BJ (cell line): ENCODE data around the gene HERC3. TPM values are rescaled to one million over a fixed set of nuclear protein-coding genes. Genes with fewer than 3 reads are reported as not detected.

ENCODE experiments used
- CTCF ChIA-PET: fragments of 350-600 bp; formaldehyde crosslinking; extraction: SDS; loops from one replicate; lab custom pipeline; 2021; ENCODE audit warnings: antibody characterized with exemption, inconsistent platforms; lab: Yijun Ruan, JAX
- POLR2A ChIA-PET: fragments of 300-600 bp; sonication (Branson Sonifier 250); formaldehyde crosslinking; extraction: SDS; loops from one replicate; lab custom pipeline; 2021; ENCODE audit warnings: antibody characterized with exemption; lab: Charles Lee
- DNase-seq: peaks from one replicate; pipeline ENCODE4 v3.0.0-alpha.2; 2011; ENCODE audit warnings: low read depth
- H3K27me3 ChIP-seq: 2 replicates; pipeline ENCODE4 v1.6.0; 2011; ENCODE audit warnings: low read length; ENCODE audit not compliant: control insufficient read depth, insufficient read depth
- H3K36me3 ChIP-seq: 2 replicates; pipeline ENCODE4 v1.5.1; 2011; ENCODE audit warnings: low read length; ENCODE audit not compliant: control insufficient read depth, insufficient read depth
- H3K4me3 ChIP-seq: 2 replicates; pipeline ENCODE4 v1.5.1; 2011; ENCODE audit warnings: low read depth, mild to moderate bottlenecking, control low read depth, low read length
- polyA plus RNA-seq: library from polyadenylated mRNA; depleted of rRNA; stranded (reverse); fragments of >200 nt; gene quantifications from 2 replicates; pipeline ENCODE4 v1.2.3, GENCODE V29; 2011
- TF ChIP-seq, protein P1 (sequence below): IDR thresholded peaks from 2 replicates; pipeline ENCODE4 v1.5.1; 2011; ENCODE audit warnings: low read depth, mild to moderate bottlenecking, control low read depth, inconsistent platforms, low read length, moderate library complexity; ENCODE audit not compliant: insufficient read depth

HERC3 gene
- polyA plus RNA-seq, 1 experiment = 13.0 TPM

GRCh38 chr4:88599298-88599697, 7.0 kb downstream of the HERC3 start:
- CTCF ChIA-PET = interaction anchor here (1.4 to 1.5 kb wide), 2 partner anchors 47 to 68 kb away, joined by 4 read pairs; no protein-coding TSS in a partner anchor
- TF ChIP-seq, protein P1, sequence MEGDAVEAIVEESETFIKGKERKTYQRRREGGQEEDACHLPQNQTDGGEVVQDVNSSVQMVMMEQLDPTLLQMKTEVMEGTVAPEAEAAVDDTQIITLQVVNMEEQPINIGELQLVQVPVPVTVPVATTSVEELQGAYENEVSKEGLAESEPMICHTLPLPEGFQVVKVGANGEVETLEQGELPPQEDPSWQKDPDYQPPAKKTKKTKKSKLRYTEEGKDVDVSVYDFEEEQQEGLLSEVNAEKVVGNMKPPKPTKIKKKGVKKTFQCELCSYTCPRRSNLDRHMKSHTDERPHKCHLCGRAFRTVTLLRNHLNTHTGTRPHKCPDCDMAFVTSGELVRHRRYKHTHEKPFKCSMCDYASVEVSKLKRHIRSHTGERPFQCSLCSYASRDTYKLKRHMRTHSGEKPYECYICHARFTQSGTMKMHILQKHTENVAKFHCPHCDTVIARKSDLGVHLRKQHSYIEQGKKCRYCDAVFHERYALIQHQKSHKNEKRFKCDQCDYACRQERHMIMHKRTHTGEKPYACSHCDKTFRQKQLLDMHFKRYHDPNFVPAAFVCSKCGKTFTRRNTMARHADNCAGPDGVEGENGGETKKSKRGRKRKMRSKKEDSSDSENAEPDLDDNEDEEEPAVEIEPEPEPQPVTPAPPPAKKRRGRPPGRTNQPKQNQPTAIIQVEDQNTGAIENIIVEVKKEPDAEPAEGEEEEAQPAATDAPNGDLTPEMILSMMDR = no peak
- peaks cover 2% of the 10 kb centered on the region; the same call in 1 of the 2 replicates for H3K36me3 ChIP-seq
- no peaks in the 10 kb centered on the region; the same call in 1 of the 2 replicates for H3K27me3 ChIP-seq
- POLR2A ChIA-PET = no interaction called here
- no peak for DNase-seq
- H3K4me3 ChIP-seq = no peak overlapping the region

- no peaks in the 10 kb centered on the region; the same call in 1 of the 2 replicates for H3K27me3 ChIP-seq
- CTCF ChIA-PET = interaction anchor here (1.4 to 1.5 kb wide), 2 partner anchors 10 to 68 kb away, joined by 4 read pairs; no protein-coding TSS in a partner anchor
- no peak for DNase-seq
- H3K36me3 ChIP-seq = peaks cover 2% of the 10 kb centered on the region; the same call in 1 of the 2 replicates
- TF ChIP-seq, protein P1 = no peak
- no peak overlapping the region for H3K4me3 ChIP-seq
- POLR2A ChIA-PET = no interaction called here
Measured at GRCh38 chr4:88599714-88600113, 7.4 kb downstream of the HERC3 start.

DNA sequence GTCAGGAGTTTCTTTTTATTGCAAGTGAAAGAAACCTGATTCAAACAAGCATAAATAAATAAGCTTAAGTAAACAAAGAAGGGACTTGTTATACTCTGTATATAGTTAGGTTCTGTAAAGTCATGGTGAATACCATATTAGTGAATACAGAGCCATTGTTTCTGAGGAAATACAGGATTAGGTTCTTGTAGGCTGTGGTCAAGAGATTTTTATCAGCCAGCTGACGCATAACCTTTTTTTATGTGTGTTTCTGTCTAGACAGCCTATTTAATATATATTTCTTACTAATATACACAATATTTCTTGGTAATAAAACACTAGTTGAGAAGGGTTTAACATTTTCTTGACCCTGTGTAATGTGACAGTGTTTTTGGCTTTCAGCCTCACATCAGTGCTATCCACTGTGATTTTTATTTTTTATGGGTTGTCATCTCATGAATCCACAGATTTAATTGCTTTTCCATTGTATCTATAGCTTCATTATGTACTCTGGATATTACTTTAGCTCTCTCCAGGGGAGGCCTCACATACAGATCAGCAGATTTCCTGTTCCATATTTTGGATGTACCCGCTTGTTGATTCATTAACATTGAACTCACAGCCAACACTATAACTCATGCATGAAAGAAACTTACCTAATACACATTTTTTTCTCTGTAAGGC, 8.0 kb downstream of the HERC3 start:
- DNase-seq = peak; percentile 90
- TF ChIP-seq, protein P1 = no peak
- H3K36me3 ChIP-seq = peaks cover 2% of the 10 kb centered on the region; the same call in 1 of the 2 replicates
- H3K4me3 ChIP-seq = no peak overlapping the region
- ChIA-PET POLR2A (no interaction called here), CTCF (interaction anchor here (0.9 to 1.5 kb wide), 2 partner anchors 9 to 61 kb away, joined by 3 to 4 read pairs; no protein-coding TSS in a partner anchor)
- no peaks in the 10 kb centered on the region; the same call in 1 of the 2 replicates for H3K27me3 ChIP-seq

DNA sequence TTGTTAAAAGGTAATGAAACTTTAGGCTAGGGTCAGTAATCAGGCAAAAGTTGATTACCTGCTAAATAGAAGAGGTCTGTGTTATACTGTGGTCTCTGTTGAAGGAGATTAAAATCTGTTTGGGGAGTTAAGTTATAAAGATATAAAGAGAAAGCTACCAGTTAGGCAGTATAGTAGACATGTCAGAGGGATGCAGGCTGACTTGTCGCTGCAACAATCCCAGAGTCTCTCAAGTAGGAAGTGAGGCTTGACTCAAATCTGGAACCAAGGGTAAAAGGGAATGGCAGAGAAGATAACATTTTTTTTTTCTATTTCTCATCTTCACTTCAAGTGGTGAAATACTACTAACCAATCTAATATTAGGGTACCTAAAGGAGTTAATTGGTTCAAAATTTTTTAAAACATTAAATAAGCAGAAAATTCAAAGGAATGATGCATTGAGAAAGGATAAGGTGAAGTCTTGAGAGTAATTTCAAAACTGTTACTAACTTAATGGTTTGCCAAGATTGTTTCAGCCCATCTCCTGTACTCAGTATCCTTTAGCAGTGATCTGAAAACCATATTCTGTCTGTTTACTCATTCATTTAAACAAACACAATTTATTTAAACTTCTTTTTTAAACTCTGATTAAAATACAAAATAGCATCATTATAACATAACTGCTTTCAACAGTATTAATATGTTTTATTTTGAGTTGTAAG, 12.8 kb downstream of the HERC3 start:
- ChIA-PET POLR2A (no interaction called here), CTCF (no interaction called here)
- DNase-seq = no peak
- Histone ChIP-seq H3K27me3 (no peaks in the 10 kb centered on the region), H3K36me3 (peaks cover 1% of the 10 kb centered on the region; the same call in 1 of the 2 replicates), H3K4me3 (no peak overlapping the region)
- TF ChIP-seq, protein P1 = no peak

- H3K36me3 ChIP-seq = peaks cover 1% of the 10 kb centered on the region; the same call in 1 of the 2 replicates
- H3K4me3 ChIP-seq = no peak overlapping the region
- ChIA-PET POLR2A (no interaction called here), CTCF (no interaction called here)
- TF ChIP-seq, protein P1 = no peak
- H3K27me3 ChIP-seq = no peaks in the 10 kb centered on the region
- no peak for DNase-seq
Measured at GRCh38 chr4:88605736-88606135, 13.5 kb downstream of the HERC3 start.
